ENCODE results near the gene UNC5C.

UNC5C gene

DNA sequence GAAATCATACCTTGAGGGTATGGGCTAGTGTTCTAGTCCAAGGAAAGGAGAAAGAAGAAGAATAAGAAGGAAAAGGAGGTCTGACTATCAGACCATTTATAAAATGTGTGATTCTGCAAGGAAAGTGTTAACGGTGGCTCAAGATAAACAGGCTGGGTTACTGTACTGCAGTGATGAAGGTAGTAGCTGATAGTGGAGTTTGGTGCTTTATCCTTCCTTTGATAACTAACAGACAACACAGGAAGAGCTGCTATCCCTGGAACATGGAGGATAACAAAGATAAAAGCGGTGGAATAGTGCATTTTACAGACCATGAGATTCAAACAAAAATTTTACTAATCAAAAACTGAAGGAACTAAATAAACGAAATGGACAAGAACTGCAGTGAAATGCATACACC, 2.6 kb downstream of the UNC5C start:
- no peak for FAIRE-seq

DNA sequence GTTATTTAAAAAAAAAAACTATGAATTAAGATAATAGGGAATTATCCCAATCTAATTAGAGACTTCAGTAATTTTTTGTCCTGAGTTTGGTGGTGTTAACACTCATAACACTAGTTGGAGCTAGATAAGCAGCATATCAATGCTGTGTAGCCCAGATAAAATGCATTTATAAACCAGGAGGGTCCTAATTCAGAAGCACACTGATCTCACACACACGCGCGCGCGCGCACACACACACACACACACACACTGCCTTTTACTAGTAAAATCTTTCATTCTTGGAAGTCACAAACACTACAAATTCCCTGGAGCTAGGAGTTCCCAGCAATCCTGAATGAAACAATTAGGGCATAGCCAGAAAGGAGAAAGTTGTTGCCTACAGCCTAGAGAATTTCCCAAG, 3.2 kb downstream of the UNC5C start:
- no peak for FAIRE-seq

DNA sequence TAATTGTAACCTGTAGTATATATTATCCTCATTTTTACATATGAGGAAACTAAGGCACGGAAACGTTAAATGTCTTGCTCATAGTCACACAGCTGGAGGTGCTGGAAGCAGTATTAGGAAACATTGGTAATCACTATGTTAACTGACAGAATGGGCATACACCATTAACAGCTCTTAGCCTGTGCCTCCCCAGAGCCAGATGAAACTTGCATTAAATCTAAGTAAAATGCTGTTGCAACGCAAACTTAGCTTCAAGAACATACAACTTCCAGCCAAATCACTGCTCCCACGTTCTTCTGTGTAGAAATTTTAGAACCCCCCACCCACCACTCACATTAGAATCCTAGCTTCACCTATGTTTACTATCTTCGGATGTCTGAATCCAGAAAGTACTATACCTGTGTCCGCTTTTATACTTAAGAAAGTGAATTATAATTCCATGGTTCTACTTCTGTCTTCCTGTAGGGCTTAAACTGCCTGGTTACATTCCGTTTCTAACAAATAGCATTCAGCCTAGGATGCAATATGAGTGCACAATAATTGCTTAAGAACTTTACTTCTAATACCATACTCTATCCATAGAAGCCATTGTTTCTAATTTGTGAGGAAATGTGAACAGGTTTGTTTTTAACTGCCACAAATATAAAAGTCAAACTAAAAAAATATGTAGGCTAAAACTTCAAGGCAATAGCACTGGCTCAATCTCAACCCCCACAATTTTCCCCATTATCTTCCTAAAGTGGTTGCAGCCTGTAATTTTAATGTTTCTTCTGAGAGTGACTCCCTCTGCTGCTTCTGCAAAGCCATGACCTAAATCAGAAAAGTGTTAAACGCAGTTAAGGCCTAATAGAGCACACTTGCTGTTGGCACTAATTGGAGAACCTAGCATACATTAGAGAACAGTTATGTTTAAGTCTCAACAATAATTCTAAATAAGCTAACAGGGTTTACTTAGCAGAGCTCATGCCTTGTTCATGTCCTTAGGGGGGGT, 4.4 kb downstream of the UNC5C start:
- no peak for FAIRE-seq

DNA sequence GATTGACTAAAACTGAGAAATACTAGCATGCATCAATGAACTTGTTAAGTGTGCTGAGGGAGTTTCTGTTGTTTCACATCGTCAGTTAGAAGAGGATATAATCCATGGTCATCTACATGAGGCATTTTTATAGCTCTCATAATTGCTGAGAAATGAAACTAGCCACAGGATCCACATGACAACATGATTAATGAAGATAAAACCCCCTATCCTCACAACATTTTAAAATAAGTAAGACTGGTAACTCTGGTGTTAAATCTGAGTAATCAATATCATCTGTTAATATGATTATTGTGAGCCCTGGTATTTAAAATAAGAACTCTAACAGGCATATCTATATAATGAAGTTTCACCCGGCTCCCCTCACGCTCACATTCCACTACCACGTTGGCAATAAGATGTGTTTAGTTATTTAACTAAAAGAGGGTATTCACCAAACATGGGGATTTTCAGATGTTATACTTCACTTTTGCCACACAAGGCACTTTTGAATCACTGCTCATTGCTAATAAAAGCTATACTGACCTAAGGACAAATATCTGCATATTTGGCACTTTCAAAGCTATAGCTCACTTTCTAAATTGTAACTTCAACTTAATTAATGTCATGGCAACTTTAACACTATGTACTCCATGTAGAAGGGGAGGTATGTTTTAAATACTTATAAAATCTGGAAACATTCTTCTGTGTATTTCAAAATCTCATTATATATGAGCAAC, 6.7 kb downstream of the UNC5C start:
- FAIRE-seq = no peak

DNA sequence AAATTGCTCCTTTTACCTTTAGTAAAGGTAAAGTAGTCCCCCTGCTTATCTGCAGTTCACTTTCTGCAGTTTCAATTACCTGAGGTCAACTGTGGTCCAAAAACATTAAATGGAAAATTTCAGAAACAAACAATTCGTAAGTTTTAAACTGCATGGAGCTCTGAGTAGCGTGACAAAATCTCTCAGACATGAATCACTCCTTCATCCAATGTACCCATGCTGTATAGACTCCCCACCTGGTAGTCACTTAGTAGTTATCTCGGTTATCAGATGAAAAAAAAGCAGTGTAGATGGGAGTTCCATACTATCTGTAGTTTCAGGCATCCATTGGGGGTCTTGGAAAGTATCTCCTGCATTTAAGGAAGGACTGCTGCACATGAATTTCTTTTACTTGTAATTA, 7.7 kb downstream of the UNC5C start:
- FAIRE-seq = no peak

DNA sequence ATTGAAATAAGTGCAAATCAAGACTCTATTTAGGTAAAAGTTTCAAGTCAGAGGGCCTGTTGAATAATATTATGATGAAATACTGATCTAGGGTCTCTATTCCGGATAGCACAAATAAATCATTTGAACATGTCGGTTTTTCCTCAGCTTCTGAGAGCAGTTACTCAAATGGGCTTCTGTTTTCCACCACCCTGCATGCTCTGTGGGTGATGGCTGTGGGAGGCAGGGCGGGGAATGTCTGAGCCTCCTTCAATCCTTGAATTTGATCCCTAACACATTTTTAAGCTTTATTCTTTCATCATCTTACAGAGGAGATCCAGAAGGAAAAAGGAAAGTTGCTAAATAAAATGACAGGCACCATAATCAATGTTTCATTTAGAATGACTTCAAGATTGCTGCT, 8.5 kb downstream of the UNC5C start:
- FAIRE-seq = no peak

DNA sequence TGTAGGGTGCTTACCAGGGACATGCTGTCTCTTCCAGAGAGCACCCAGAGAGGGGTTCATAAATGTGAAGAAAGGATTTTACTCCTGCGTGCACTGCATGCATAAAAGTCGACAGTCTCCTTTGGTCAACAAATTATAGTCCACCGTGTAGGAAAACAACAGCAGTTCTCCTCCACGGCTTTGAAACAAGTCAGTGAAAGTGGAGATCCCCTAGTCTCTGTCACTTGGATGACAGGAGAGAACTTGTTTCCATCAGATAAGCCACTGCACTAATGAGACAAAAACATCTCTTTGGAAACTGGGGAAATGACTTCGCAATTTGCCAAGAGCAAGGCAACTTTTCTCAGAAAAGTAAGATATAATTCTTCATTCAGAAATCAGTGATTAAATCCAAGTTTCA, 9.7 kb downstream of the UNC5C start:
- no peak for FAIRE-seq

DNA sequence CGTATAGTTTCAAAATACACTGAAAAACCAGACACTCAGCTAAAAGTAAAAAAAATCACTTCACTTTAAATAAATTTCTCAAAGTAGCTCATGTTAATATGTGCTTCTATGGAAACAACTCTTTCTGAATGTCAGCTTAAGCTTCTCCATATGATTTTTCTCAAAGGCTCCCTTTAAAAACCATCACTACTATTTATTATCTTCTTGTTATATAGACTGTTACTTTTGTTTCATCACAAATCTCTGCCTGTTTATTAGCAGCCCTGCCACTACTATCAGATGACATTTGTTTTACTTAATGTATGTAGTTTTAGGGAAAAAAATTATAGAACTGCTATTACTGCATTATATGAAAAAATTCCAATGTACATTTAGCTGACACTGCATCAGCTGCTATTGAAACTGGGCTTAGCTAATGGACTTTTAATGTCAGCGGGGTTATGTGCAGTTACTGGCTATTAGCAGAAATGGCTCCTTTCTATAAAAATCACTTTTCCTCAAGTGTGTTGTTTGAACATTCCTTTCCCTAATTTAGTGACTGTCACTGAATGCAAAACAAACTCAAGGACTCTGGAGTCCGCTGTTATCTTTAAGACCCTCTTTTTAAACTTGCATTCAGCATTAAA, 10.8 kb downstream of the UNC5C start:
- no peak for FAIRE-seq

DNA sequence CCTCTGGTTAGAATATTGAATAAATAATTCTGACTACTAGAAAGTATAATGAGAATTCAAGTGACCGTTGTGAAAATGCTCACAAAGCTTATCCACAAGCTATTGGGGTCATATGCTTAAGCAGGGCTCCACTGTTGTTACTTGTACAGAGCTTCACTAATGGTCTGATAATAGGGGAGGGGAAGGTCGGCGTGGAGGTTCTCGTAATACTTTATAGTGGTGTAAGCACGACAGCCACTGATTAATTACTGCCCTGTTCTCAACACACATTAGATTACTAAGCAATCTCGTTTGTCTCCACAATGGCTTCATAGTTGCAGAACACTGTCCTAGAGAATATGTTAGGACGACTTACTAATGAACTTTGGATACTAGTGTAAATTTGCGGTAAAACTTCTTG, 11.6 kb downstream of the UNC5C start:
- FAIRE-seq = no peak

DNA sequence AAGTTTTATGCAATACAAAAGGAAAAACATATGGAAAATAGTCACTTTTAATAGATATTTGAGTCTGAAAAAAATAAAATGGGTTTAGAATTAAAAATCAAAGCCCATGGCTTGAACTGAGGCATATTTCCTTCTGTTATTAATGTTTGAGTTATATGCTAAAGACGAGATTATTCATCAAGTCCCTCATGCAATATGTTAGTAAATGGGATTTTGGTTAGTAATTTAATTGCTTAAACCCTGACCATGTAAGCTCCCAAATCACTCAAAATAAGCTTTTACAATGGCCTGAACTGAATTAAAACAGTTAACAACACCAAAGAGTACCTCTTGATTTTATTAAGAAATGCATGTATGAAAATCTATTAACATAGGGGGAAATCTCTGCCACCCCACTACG, 12.1 kb downstream of the UNC5C start:
- no peak for FAIRE-seq

DNA sequence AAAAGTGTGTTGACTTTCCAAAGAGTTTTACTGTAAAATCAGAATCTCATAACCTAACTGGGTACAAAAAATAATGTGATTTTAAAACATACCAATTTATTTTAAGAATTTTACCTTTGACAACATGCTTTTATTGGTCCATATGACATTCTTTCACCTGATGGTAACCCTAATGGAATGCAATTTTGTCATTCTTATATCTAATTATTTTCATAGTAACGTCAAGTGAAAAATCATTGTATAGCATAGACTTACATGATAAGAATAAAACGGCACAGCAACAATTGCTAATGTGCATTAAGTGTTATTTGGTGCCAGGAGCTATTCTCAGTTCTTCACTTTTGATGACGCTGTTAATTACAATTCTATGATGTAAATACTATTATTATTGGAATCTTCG, 13.6 kb downstream of the UNC5C start:
- FAIRE-seq = peak; percentile 48

DNA sequence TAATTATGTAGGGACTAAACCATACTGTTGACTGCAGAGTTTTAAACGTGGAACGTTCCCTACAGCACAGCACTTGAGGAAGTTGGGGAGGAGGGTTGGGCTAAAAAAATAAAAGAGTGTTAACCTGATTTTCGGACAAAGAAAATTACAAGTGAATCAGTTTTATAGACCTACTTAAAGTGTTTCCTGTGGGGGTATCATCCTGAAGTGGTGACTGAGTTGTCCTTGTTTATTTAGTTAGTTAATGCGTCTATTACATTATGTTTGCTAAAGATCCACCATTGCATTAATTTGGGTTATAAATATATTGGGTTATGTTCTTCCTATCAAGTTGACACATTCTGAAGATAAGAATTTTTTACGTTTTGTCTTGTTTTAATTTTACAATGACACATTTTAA, 14.7 kb downstream of the UNC5C start:
- FAIRE-seq = no peak

DNA sequence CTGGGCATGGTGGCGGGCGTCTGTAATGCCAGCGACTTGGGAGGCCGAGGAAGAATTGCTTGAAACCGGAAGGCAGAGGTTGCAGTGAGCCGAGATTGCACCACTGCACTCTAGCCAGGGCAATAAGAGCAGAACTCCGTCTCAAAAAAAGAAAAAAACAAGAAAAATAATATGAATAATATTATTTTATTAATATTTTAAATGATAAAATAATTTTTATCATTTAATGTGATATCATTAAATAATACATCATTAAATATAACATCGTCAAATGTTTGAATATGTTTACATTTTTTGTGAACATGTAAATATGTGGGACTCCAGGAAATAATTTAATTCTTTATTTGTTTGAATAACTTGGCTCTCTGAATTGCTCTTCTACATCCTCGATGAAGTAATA, 15.5 kb downstream of the UNC5C start:
- FAIRE-seq = peak; percentile 99

DNA sequence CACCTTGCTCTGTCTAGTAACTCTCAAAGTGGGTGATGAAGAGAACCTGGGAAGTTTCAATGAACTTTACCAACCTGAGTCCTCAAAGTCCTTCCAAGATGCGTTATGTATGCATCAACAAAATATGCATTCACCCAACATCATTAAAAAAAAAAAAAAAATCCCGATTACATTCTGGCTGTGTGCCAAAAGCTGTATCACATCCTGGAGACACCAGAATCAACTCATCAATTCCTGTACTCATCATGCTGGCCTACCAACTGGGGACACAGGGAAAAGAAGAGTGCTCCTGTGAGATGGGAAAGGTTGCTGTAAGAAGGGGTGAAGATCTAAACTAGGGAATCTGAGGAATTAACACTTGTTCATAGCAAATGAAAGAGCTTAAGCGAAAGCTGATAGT, 16.5 kb downstream of the UNC5C start:
- no peak for FAIRE-seq

DNA sequence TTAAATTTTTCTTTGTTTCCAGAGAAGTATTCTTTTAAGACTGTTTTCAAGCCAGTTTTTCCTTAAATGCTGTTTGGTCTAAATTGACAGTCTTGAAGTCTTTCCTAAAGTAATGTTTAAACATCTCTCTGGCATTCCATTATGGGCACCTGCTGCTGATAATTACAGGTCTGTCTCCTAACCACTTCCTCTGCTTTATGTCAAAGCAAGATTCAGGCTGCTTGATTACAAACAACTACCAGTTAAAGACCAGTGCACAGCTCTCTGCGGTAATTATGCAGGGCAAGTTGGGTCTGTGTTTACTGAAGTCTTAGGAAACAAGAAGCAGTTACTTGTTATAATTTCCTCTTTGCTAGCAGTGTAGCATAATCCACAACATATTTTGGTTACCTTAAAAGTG, 17.6 kb downstream of the UNC5C start:
- no peak for FAIRE-seq

DNA sequence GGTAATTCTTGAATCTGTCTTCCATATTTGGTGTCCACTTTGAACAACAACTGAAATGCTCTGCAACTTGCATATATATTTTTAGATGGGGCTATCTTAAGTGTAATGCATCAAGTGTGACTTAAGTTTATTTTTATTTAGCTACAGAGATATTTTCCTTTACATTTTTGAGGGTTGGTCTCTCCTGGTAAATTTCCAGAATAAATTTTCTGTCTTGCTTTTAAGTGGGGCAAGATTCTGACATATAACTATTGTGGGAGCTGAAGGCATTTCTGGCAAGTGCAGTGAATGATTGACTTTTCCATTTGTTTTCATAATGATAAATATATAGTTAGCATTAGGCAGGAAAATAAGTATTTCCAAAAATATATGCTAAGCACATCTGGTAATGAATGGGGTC, 18.8 kb downstream of the UNC5C start:
- FAIRE-seq = no peak

DNA sequence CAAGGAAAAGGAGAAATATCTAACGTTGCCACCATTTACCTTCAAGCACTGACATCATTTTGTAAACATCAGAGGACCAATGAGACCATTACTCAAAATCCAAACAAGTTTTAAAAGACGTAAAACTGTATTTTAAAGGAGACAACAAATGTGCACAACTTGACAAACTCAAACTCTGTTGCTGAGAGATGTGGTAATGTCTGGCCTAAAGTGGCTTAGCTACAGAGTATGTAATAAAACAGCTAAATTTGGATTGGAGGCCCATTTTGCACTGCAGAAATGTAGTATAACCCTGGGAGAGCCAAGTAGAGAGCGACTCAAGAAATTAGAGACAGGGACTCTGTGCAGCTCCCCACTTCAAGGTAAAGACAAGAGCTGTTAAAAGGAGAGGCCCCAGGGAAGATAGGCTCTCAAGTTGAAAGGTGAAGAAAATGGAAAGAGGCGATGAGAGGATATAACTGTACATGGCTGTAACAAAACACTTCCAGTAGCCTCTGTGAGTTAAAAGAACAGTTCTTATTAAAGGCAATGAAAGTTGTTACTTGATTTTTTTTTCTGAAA, 20.3 kb downstream of the UNC5C start:
- no peak for FAIRE-seq

DNA sequence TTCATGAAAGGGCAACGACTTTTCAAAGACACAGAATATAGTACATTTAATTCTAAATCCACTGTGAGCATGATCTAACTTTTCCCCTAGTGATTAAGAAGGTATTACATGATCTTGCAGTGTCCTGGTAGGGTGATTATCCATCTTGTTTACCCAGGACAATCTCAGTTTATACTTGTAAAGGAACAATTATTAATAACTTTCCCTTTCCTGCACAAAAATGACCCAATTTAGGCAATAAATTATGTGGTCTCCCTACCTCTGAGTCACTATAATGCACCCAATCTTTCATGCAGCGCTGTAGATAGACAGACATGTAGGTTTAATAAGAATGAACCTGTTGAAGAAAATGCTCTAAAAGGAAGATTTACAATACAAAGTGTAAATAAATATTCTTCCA, 22.7 kb downstream of the UNC5C start:
- FAIRE-seq = no peak

DNA sequence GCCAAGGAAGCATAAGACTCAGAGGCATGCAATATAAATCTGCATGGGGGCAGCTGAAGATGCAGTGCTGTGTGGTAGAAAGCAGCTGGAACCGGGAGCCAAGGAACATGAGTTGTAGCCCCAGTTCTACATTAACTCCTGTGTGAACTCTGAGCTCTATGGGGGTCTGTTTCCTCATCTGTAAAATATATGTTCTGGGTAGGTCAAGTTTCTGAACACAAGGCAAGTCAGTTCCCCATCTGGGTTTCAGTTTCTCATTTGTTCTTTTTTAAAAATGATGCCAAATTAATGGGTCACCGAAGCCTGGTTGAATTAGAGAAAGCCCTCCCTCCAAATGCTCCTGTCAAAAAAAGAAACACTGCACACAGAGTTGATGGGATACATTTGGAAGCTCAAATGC, 24.0 kb downstream of the UNC5C start:
- no peak for FAIRE-seq

DNA sequence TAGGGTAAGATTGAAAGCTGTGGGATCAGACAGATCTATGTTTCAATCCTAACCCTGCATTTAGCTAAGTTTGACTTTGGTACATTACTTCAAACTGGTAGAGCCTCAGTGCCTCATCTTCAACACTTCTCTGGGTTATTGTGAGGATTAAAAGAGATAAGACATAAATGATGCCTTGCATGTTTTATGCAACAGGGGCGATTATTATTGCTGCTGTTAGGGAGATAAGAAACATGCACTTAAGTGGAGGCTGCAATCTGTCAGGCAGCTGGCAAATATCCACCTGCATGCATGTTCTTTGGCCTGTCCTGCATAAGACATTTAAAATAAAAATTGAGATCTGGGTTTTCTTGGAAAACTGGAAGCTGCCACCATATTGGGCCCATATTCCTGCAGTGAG, 24.6 kb downstream of the UNC5C start:
- FAIRE-seq = no peak

DNA sequence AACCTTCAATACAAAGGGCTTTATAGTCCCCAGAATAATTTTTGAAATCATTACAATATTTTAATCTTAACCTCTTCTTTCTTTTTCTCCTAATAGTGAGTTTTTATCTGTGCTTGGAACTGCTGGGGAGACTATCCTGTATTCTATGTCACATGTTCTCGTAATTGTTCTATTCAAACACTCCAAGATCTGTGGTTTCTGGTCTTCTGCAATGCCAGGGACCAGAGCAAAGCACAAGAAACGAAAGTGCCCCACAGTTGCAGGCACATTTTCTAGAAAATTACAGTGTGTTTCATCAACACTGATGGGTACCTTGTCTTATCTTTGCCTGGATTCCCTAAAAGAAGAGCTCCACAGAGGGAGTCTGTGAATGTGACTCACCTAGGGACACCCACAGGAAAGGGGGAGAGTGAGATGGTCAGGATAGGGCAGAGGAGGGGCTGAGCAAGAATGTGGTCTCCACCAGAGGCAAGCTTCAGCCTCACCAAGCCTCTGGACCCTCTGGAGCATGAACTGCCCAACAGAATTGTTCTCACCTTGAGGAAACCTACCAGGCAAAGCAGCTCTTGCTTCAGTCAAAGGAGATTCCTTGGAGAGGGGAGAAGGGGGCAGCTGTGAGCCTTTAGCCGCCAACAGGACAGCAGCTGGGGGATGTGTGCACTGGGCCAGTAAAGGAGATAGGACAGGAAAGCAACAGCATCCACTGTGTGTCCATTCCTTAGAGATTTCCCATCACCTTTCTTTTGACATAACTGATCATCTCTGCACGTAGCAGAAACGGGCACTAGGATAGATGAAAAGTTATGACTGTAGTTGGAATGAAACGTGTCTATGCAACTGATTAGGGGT, 25.9 kb downstream of the UNC5C start:
- FAIRE-seq = no peak

DNA sequence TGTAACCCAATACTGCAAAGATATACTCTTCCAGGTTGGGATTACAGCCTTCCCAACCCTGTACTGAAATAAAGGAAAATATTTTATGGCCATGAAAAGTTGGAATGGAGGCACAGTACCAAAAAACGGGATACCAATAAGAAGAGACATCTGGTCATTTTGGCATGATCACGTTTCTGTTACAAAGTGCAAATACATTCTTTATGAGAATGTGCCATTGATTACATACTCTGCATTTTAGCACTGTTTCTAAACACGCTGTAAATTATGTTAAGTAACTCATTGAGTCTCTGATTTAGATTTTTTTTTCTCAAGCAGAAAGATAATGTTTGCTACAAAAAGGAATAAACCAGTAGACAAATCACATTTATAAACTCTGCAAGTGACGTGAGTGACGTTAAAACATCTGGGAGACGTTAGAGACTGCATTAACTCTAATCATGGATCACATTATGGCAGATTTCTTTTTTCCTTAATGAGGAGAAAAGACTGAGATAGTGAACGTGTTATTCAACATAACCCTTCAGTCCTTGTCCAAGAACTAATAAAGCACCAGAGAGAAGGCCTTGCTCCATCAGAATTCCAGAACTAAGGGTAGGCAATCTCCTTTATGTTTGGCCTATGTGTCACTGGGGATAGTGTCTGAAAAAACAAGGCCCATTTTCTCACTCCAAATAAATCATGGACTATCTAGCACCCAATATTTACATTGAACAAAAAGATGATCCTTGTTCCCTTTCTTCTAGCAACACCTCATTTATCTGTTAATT, 31.0 kb downstream of the UNC5C start:
- FAIRE-seq = no peak

All from endometrium (tissue), 2 donors.